IMR-90 (cell line): Measurements from ENCODE around the gene PSMG3. TPM values are rescaled to one million over a fixed set of nuclear protein-coding genes. Genes with fewer than 3 reads are reported as not detected.

Source experiments
- ATAC-seq: fragments of 200-7000 bp; cut with Tn5 transposase; 2 replicates; pipeline ENCODE4 v1.9.1; 2020; ENCODE audit warnings: low read depth, mild to moderate bottlenecking, moderate library complexity
- BruUV-seq: library from RNA; stranded (reverse); fragments of 400-500 nt; replicated peaks from 2 replicates; lab custom pipeline; 2021; lab: Mats Ljungman, UMichigan
- CTCF ChIA-PET: fragments of 300-600 bp; formaldehyde crosslinking; extraction: SDS; loops from one replicate; lab custom pipeline; 2021; ENCODE audit warnings: antibody characterized with exemption; lab: Yijun Ruan, JAX
- POLR2A ChIA-PET: fragments of 300-600 bp; sonication (Branson Sonifier 250); formaldehyde crosslinking; loops from one replicate; lab custom pipeline; 2022; ENCODE audit warnings: antibody characterized with exemption; ENCODE audit not compliant: unreplicated experiment; lab: Charles Lee
- DNase-seq: peaks from one replicate; pipeline ENCODE4 v3.0.0; 2013
- H2AFZ ChIP-seq: replicated peaks from 2 replicates; pipeline ENCODE3; 2013; ENCODE audit warnings: low read length, mild to moderate bottlenecking; ENCODE audit not compliant: poor library complexity
- H2AK5ac ChIP-seq: 2 replicates; pipeline ENCODE4 v1.6.1; 2013; ENCODE audit warnings: low read depth, low read length, inconsistent platforms
- H2AK9ac ChIP-seq: replicated peaks from 2 replicates; pipeline ENCODE3; 2013; ENCODE audit warnings: mild to moderate bottlenecking, low read depth, low read length, moderate library complexity; ENCODE audit not compliant: poor library complexity
- H2BK120ac ChIP-seq: 2 replicates; pipeline ENCODE4 v1.6.1; 2013; ENCODE audit warnings: low read depth, low read length, inconsistent platforms
- H2BK15ac ChIP-seq: 3 replicates; pipeline ENCODE4 v1.6.1; 2013; ENCODE audit warnings: low read depth, low read length, inconsistent platforms
- H2BK20ac ChIP-seq: 2 replicates; pipeline ENCODE4 v1.6.1; 2013; ENCODE audit warnings: low read depth, mild to moderate bottlenecking, inconsistent platforms, low read length, moderate library complexity
- H2BK5ac ChIP-seq: 2 replicates; pipeline ENCODE4 v1.6.1; 2013; ENCODE audit warnings: mild to moderate bottlenecking, low read depth, low read length, inconsistent platforms; ENCODE audit not compliant: poor library complexity, severe bottlenecking
- H3K14ac ChIP-seq: replicated peaks from 2 replicates; pipeline ENCODE4 v1.6.1; 2013; ENCODE audit warnings: low read depth, low read length, inconsistent platforms
- H3K18ac ChIP-seq: 2 replicates; pipeline ENCODE4 v1.6.1; 2013; ENCODE audit warnings: low read depth, low read length, control low read depth
- H3K23ac ChIP-seq: 2 replicates; pipeline ENCODE4 v1.6.1; 2013; ENCODE audit warnings: low read depth, low read length, inconsistent platforms
- H3K27ac ChIP-seq: 2 replicates; pipeline ENCODE4 v1.5.1; 2013; ENCODE audit warnings: mild to moderate bottlenecking, control low read depth, low read length; ENCODE audit not compliant: insufficient read depth
- H3K27me3 ChIP-seq: 2 replicates; pipeline ENCODE4 v1.6.1; 2013; ENCODE audit warnings: low read length; ENCODE audit not compliant: control insufficient read depth, insufficient read depth
- H3K36me3 ChIP-seq: 2 replicates; pipeline ENCODE4 v1.6.1; 2013; ENCODE audit warnings: low read length, mixed read lengths; ENCODE audit not compliant: control insufficient read depth, insufficient read depth
- H3K4ac ChIP-seq: 2 replicates; pipeline ENCODE4 v1.6.1; 2013; ENCODE audit warnings: low read depth, low read length, inconsistent platforms
- H3K4me1 ChIP-seq: 2 replicates; pipeline ENCODE4 v1.6.1; 2013; ENCODE audit warnings: low read length, mixed read lengths; ENCODE audit not compliant: control insufficient read depth, insufficient read depth
- H3K4me2 ChIP-seq: 2 replicates; pipeline ENCODE4 v1.6.1; 2013; ENCODE audit warnings: low read depth, mild to moderate bottlenecking, control low read depth, low read length, moderate library complexity
- H3K4me3 ChIP-seq: 2 replicates; pipeline ENCODE4 v1.5.1; 2013; ENCODE audit warnings: low read depth, mild to moderate bottlenecking, control low read depth, low read length, moderate library complexity; ENCODE audit not compliant: insufficient read depth
- H3K56ac ChIP-seq: 2 replicates; pipeline ENCODE4 v1.6.1; 2013; ENCODE audit warnings: low read length, inconsistent platforms; ENCODE audit not compliant: insufficient read depth; ENCODE audit errors: extremely low read depth
- H3K79me1 ChIP-seq, 2 experiments: 2 replicates each; pipeline ENCODE4 v1.6.1; 2013; ENCODE audit warnings: low read length in 2 of 2, inconsistent platforms in 1 of 2, low read depth in 1 of 2
- H3K9ac ChIP-seq: 2 replicates; pipeline ENCODE4 v1.6.1; 2013; ENCODE audit warnings: low read depth, low read length, control low read depth
- H3K9me1 ChIP-seq: 2 replicates; pipeline ENCODE4 v1.6.1; 2013; ENCODE audit warnings: low read length, inconsistent platforms; ENCODE audit not compliant: insufficient read depth
- H3K9me3 ChIP-seq: 2 replicates; pipeline ENCODE4 v1.6.1; 2013; ENCODE audit warnings: low read length; ENCODE audit not compliant: control insufficient read depth, insufficient read depth
- H4K20me1 ChIP-seq: 2 replicates; pipeline ENCODE4 v1.6.1; 2013; ENCODE audit warnings: low read length, inconsistent platforms; ENCODE audit not compliant: insufficient read depth
- H4K5ac ChIP-seq: 2 replicates; pipeline ENCODE4 v1.6.1; 2013; ENCODE audit warnings: mild to moderate bottlenecking, low read depth, low read length, control low read depth
- H4K8ac ChIP-seq, 2 experiments: 2 replicates each; pipeline ENCODE4 v1.6.1; 2013; ENCODE audit warnings: low read depth in 2 of 2, low read length in 2 of 2, control low read depth in 1 of 2, inconsistent platforms in 1 of 2
- H4K91ac ChIP-seq: 2 replicates; pipeline ENCODE4 v1.6.1; 2013; ENCODE audit warnings: low read depth, low read length, inconsistent platforms; ENCODE audit not compliant: insufficient read depth
- CHD1 ChIP-seq: IDR thresholded peaks from 2 replicates; pipeline ENCODE4 v1.6.1; 2012; ENCODE audit warnings: low read depth, low read length, improper control_type of control experiment
- FOS ChIP-seq: fragments of 150-350 bp; IDR thresholded peaks from 2 replicates; pipeline ENCODE4 v1.6.1; 2016; ENCODE audit warnings: low read depth, low read length
- MXI1 ChIP-seq: IDR thresholded peaks from 2 replicates; pipeline ENCODE4 v1.6.1; 2012; ENCODE audit warnings: low read depth, mild to moderate bottlenecking, low read length, moderate library complexity, borderline replicate concordance
- NFE2L2 ChIP-seq: fragments of 150-350 bp; IDR thresholded peaks from 2 replicates; pipeline ENCODE4 v1.6.1; 2016; ENCODE audit warnings: low read depth, mild to moderate bottlenecking, low read length
- RAD21 ChIP-seq: IDR thresholded peaks from 2 replicates; pipeline ENCODE4 v1.6.1; 2012; ENCODE audit warnings: low read length, improper control_type of control experiment
- SMC3 ChIP-seq: fragments of 150-350 bp; IDR thresholded peaks from 2 replicates; pipeline ENCODE4 v1.6.1; 2016; ENCODE audit warnings: low read depth, mild to moderate bottlenecking, antibody characterized with exemption, low read length, moderate library complexity
- WGBS, 2 experiments: methylation state at CpG; one replicate each; pipeline versions ENCODE4 v1.1.5 to v1.1.7; 2013; ENCODE audit warnings: missing lambda C conversion rate in 2 of 2; ENCODE audit not compliant: insufficient read length in 1 of 2; ENCODE audit errors: extremely low coverage in 2 of 2; 5-methylcytosine and 5-hydroxymethylcytosine counted together
- dilution Hi-C: fragments of 300-500 bp; cut with HindIII; formaldehyde crosslinking; loops from one replicate; pipeline ENCODE4 v1.14.3; 2018; ENCODE audit warnings: low sequenced_read_pairs; ENCODE audit not compliant: unreplicated experiment
- in situ Hi-C: fragments of 300-500 bp; cut with MboI; formaldehyde crosslinking; loops from 3 replicates; pipeline ENCODE4 v1.14.3; 2019; ENCODE audit warnings: low sequenced_read_pairs, inconsistent platforms, mixed read lengths
- intact Hi-C: fragments of 100-400 bp; cut with micrococcal nuclease; formaldehyde crosslinking; loops from 2 replicates; pipeline ENCODE4 v1.10.0; 2022
- polyA plus RNA-seq, 3 experiments: library from polyadenylated mRNA; depleted of rRNA; stranded (reverse); fragments of >200 nt; gene quantifications; 2 replicates each; pipeline ENCODE4 v1.2.3, GENCODE V29; 2012; ENCODE audit warnings: low replicate concordance in 1 of 3
- total RNA-seq: library from RNA; depleted of rRNA; stranded (reverse); fragments of >200 nt; gene quantifications from 2 replicates; pipeline ENCODE4 v1.2.3, GENCODE V29; 2012
- TF ChIP-seq, protein P1 (sequence below): conservative IDR thresholded peaks from 2 replicates; pipeline ENCODE4 v1.5.1; 2012; ENCODE audit warnings: mild to moderate bottlenecking, low read depth, low read length, improper control_type of control experiment
- TF ChIP-seq, protein P2 (sequence below): fragments of 150-350 bp; IDR thresholded peaks from 2 replicates; pipeline ENCODE4 v1.6.1; 2016; ENCODE audit warnings: low read depth, mild to moderate bottlenecking, low read length, moderate library complexity, borderline replicate concordance

Gene PSMG3
- total and polyA plus RNA-seq, 2 of the 4 experiments (the other 2 are of a cell fraction): 37.3 to 54.1 TPM

DNA sequence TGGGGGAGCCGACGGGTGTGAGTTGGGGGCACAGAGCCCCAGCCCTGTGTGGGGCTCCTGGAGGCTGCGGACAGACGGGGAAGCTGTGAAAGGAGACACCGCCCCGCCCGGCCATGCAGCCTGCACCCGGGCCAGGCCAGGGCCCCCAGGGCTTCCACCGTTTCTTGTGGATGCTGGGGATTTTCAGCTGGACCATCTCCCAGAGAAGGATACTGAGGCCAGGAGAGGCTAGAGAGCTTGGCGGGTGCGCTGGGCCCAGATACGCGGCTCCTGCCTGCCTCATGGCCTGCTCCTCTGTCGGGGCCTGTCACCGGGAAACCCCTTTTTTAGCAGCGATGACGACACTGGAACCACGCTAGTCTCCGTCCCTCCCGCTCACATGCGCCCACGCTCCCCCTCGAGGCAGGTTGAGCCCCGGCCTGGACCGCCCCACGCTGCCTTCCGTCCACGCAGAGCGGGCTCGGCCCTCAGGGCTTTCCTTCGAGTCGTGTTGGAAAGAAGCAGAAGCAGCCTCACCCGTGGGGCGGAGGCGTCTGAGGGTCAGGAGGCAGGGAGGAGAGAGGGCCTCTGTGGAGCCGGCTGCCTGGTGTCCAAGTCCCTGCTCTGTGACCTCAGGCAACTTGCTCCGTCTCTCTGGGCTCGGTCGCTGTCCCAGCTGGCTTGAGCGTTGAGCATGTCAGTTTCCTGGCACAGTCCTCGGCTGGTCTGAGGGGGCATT is 25.5 kb downstream of the PSMG3 start:
- Histone ChIP-seq H2BK5ac (no peak overlapping the region), H3K79me1 (peaks cover 0 to 28% of the 10 kb centered on the region in 2 experiments; a peak in 3 of 4 replicates), H3K9me3 (no peaks in the 10 kb centered on the region), H2AFZ (no peak overlapping the region), H3K27me3 (no peaks in the 10 kb centered on the region), H2BK20ac (no peak overlapping the region), H3K4me2 (no peak overlapping the region), H3K4ac (no peak overlapping the region), H4K5ac (no peak overlapping the region), H3K4me3 (no peak overlapping the region), H3K18ac (no peak overlapping the region), H2AK9ac (no peak overlapping the region), H2AK5ac (no peak overlapping the region; the same call in 1 of the 2 replicates), H3K36me3 (peaks cover 45% of the 10 kb centered on the region), H2BK15ac (no peak overlapping the region), H3K23ac (no peak overlapping the region), H3K4me1 (no peaks in the 10 kb centered on the region), H3K56ac (no peak overlapping the region), H3K9me1 (peaks cover 3% of the 10 kb centered on the region; the same call in 1 of the 2 replicates), H3K9ac (no peak overlapping the region), H4K8ac (no peak overlapping the region), H4K91ac (no peak overlapping the region), H4K20me1 (peaks cover 13% of the 10 kb centered on the region), H3K14ac (no peak overlapping the region), H3K27ac (no peak overlapping the region), H2BK120ac (no peak overlapping the region)
- ATAC-seq: no peak
- intact Hi-C loops: no loop called here
- ChIA-PET CTCF (no interaction called here), POLR2A (no interaction called here)
- no peak for DNase-seq
- 81% methylated on average over 23 of the region's 41 CpGs; no CpG with 5 or more reads in 1 of the 2 experiments for WGBS, 2 experiments
- TF ChIP-seq, protein P1, sequence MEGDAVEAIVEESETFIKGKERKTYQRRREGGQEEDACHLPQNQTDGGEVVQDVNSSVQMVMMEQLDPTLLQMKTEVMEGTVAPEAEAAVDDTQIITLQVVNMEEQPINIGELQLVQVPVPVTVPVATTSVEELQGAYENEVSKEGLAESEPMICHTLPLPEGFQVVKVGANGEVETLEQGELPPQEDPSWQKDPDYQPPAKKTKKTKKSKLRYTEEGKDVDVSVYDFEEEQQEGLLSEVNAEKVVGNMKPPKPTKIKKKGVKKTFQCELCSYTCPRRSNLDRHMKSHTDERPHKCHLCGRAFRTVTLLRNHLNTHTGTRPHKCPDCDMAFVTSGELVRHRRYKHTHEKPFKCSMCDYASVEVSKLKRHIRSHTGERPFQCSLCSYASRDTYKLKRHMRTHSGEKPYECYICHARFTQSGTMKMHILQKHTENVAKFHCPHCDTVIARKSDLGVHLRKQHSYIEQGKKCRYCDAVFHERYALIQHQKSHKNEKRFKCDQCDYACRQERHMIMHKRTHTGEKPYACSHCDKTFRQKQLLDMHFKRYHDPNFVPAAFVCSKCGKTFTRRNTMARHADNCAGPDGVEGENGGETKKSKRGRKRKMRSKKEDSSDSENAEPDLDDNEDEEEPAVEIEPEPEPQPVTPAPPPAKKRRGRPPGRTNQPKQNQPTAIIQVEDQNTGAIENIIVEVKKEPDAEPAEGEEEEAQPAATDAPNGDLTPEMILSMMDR: no peak
- TF ChIP-seq CHD1: no peak
- no peak for TF ChIP-seq MXI1
- no peak for TF ChIP-seq NFE2L2
- TF ChIP-seq RAD21: no peak
- no peak for TF ChIP-seq SMC3
- TF ChIP-seq, protein P2, sequence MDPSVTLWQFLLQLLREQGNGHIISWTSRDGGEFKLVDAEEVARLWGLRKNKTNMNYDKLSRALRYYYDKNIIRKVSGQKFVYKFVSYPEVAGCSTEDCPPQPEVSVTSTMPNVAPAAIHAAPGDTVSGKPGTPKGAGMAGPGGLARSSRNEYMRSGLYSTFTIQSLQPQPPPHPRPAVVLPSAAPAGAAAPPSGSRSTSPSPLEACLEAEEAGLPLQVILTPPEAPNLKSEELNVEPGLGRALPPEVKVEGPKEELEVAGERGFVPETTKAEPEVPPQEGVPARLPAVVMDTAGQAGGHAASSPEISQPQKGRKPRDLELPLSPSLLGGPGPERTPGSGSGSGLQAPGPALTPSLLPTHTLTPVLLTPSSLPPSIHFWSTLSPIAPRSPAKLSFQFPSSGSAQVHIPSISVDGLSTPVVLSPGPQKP: no peak
- TF ChIP-seq FOS: no peak
- BruUV-seq: no TSS peak
- in situ Hi-C loops: no loop called here
- dilution Hi-C loops: no loop called here
